ENCODE measurements around the gene RAMACL. TPM values are rescaled to one million over a fixed set of nuclear protein-coding genes. Genes with fewer than 3 reads are reported as not detected.
"Not testable (repeated sequence)": the region's sequence is repeated elsewhere in the genome, so short reads cannot be mapped to it uniquely, and the experiment has no call there.

The RAMACL gene
- total RNA-seq, 2 experiments from 2014 or later: 0.45 TPM; not detected in 1

GRCh38 chr6:166582258-166582657 lies 4.2 kb downstream of the RAMACL start:
- CTCF ChIA-PET: interaction anchor here (1.6 kb wide), 1 partner anchor 8 kb away, joined by 5 read pairs; no protein-coding TSS in a partner anchor
- Mint-ChIP-seq H3K27ac (no peak overlapping the region), H3K9me3 (no peaks in the 10 kb centered on the region), H3K4me3 (no peak overlapping the region), H3K27me3 (no peaks in the 10 kb centered on the region), H3K36me3 (ENCODE audit: low read depth) (no peaks in the 10 kb centered on the region), H3K4me1 (ENCODE audit: low read depth) (peaks cover under 1% of the 10 kb centered on the region)
- no peak for TF ChIP-seq CTCF (IDR thresholded peaks at IDR 0.05)
- intact Hi-C loops (cut with micrococcal nuclease): no loop called here
- POLR2A ChIA-PET: no interaction called here
- no peak for DNase-seq
- ATAC-seq: no peak

GRCh38 chr6:166581801-166582200 lies 4.7 kb downstream of the RAMACL start:
- H3K36me3 Mint-ChIP-seq (ENCODE audit: low read depth); DNase-seq; H3K4me1 Mint-ChIP-seq (ENCODE audit: low read depth); H3K4me3 Mint-ChIP-seq; H3K27me3 Mint-ChIP-seq; intact Hi-C loops (cut with micrococcal nuclease); H3K9me3 Mint-ChIP-seq; ATAC-seq; CTCF ChIA-PET; POLR2A ChIA-PET; H3K27ac Mint-ChIP-seq: not testable (repeated sequence)

DNA sequence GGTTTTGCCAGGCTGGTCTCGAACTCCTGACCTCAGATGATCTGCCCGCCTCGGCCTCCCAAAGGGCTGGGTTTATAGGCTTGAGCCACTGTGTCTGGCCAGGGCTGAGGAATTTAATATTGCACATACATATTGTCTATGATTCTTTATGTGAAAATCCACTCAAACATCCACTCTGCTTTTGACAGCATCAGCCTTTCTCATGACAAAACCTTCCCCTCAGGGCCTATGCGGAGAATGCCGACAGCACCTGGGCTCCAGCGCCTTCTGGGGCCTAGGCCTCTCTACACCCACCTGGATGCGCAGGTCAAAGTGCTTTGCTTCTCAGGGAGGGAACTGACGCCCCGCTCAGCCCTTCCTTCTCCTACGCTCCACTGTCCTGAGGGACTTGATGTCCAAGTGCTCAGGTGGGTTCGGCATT lies 5.4 kb downstream of the RAMACL start:
- Mint-ChIP-seq H3K27ac (no peak overlapping the region), H3K9me3 (peaks cover 5% of the 10 kb centered on the region), H3K4me3 (no peak overlapping the region), H3K36me3 (ENCODE audit: low read depth) (peaks cover 3% of the 10 kb centered on the region), H3K27me3 (no peaks in the 10 kb centered on the region), H3K4me1 (ENCODE audit: low read depth) (no peaks in the 10 kb centered on the region)
- TF ChIP-seq CTCF (IDR thresholded peaks at IDR 0.05): no peak
- CTCF ChIA-PET: no interaction called here
- DNase-seq: no peak
- POLR2A ChIA-PET: no interaction called here
- no peak for ATAC-seq
- intact Hi-C loops (cut with micrococcal nuclease): no loop called here

- no peak for ATAC-seq
- DNase-seq: no peak
- Mint-ChIP-seq H3K9me3 (peaks cover 6% of the 10 kb centered on the region), H3K4me1 (ENCODE audit: low read depth) (no peaks in the 10 kb centered on the region), H3K27me3 (no peaks in the 10 kb centered on the region), H3K36me3 (ENCODE audit: low read depth) (peaks cover 3% of the 10 kb centered on the region), H3K27ac (no peak overlapping the region), H3K4me3 (no peak overlapping the region)
- no peak for TF ChIP-seq CTCF (IDR thresholded peaks at IDR 0.05)
- ChIA-PET POLR2A (no interaction called here), CTCF (no interaction called here)
- intact Hi-C loops (cut with micrococcal nuclease): no loop called here
Observed at GRCh38 chr6:166580076-166581050, 6.1 kb downstream of the RAMACL start.

GRCh38 chr6:166579237-166579850 lies 7.1 kb downstream of the RAMACL start:
- H3K27me3 Mint-ChIP-seq: no peaks in the 10 kb centered on the region
- ATAC-seq (no peak), DNase-seq (no peak)
- no peak overlapping the region for H3K27ac Mint-ChIP-seq
- H3K4me3 Mint-ChIP-seq: no peak overlapping the region
- H3K36me3 Mint-ChIP-seq (ENCODE audit: low read depth): peaks cover 3% of the 10 kb centered on the region
- intact Hi-C loops (cut with micrococcal nuclease): no loop called here
- POLR2A ChIA-PET: no interaction called here
- no peak for TF ChIP-seq CTCF (IDR thresholded peaks at IDR 0.05)
- CTCF ChIA-PET: no interaction called here
- no peaks in the 10 kb centered on the region for H3K4me1 Mint-ChIP-seq (ENCODE audit: low read depth)
- peaks cover 6% of the 10 kb centered on the region for H3K9me3 Mint-ChIP-seq
